ENCODE measurements around the gene FANK1.
"Not testable (repeated sequence)": the region's sequence is repeated elsewhere in the genome, so short reads cannot be mapped to it uniquely, and the experiment has no call there.

FANK1 gene

GRCh38 chr10:126016882-126017281 lies 120.5 kb downstream of the FANK1 start:
- in situ Hi-C loops (cut with HindIII; ENCODE audit: low sequenced_read_pairs) = no loop called here

- in situ Hi-C loops (cut with HindIII; ENCODE audit: low sequenced_read_pairs) = no loop called here
Observed at GRCh38 chr10:126017961-126018560, 121.7 kb downstream of the FANK1 start.

DNA sequence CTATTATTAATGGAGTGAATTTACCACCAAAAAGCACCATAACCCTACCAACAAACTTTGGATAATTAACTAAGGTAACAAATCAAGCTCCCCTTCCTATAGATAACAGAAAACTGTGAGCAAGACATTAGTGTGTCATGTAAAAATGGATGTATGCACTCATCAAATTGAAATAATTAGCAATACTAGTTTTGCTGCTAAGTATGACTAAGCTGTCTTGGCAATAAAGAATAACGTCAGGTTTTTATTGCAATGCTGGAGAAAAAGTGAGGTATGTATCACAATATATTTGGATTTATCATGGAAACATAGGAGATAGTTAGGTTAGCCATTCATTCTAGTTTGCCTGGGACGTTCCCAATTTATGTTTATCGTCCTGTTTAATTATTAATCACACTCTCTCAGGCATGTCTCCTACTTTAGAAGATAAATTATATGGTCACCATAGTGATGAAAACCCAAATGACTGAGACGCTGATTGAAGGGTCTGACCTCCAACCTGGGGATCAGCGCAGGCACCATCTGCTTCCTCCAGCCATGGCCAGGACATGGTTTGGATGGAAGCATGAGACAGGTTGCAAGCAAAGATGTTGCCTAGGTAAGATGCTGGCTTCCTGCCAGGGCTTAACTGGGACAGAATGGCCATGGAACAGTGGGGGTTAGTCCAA lies 125.6 kb downstream of the FANK1 start:
- in situ Hi-C loops (cut with HindIII; ENCODE audit: low sequenced_read_pairs) = no loop called here

GRCh38 chr10:126022841-126023240 lies 126.5 kb downstream of the FANK1 start:
- in situ Hi-C loops (cut with HindIII; ENCODE audit: low sequenced_read_pairs) = no loop called here

DNA sequence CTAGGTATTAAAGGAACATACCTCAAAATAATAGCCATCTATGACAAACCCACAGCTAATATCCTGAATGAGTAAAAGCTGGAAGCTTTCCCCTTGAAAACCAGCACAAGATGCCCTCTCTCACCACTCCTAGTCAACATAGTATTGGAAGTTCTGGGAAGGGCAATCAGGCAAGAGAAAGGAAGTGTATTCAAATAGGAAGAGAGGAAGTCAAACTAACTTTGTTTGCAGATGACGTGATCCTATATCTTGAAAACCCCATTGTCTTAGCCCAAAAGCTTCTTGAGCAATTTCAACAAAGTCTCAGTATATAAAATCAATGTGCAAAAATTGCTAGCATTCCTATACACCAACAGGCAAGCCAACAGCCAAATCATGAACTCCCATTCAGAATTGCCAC lies 131.3 kb downstream of the FANK1 start:
- in situ Hi-C loops (cut with HindIII; ENCODE audit: low sequenced_read_pairs) = no loop called here

DNA sequence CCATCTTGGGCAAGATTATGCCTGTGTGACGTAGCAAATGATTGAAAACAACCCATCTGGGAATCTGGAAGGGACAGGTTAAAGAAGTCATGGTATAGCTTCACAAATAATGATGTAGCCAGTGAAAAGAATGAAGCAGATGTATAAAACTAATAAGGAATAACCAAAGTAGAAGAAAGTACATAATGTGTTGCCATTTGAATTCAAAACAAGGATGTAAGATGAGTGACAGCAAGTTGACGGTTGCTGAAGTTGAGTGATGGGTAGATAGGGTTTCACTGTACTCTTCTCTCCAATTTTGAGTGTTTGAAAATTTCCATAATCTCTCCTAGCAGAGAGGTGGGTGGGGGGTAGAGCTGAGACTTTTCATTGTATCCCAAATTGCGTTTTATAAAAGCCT lies 133.6 kb downstream of the FANK1 start:
- in situ Hi-C loops (cut with HindIII; ENCODE audit: low sequenced_read_pairs) = no loop called here

GRCh38 chr10:126034586-126034985 lies 138.2 kb downstream of the FANK1 start:
- in situ Hi-C loops (cut with HindIII; ENCODE audit: low sequenced_read_pairs) = no loop called here

DNA sequence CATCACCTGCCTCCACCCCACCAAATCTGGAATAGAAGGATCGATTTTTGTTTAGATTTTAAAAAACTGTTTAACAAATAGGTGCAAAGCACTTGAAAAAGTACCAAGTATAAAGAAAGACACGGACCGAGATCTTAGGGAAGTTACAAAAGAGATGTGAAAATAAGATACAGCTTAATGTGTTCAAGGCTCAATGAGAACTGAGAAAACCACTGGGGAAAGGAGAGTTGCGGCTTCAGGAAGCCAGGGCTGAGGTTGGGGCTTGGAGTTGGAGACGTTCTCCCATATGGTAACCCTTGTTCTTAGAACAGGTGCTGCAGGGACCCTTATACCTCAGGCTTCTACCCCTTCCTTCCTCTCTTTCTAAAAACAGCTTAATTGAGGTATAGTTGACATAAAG lies 140.2 kb downstream of the FANK1 start:
- in situ Hi-C loops (cut with HindIII; ENCODE audit: low sequenced_read_pairs) = no loop called here

GRCh38 chr10:126037946-126038345 lies 141.6 kb downstream of the FANK1 start:
- in situ Hi-C loops (cut with HindIII; ENCODE audit: low sequenced_read_pairs) = no loop called here

GRCh38 chr10:126041117-126041516 lies 144.8 kb downstream of the FANK1 start:
- in situ Hi-C loops (cut with HindIII; ENCODE audit: low sequenced_read_pairs) = no loop called here

DNA sequence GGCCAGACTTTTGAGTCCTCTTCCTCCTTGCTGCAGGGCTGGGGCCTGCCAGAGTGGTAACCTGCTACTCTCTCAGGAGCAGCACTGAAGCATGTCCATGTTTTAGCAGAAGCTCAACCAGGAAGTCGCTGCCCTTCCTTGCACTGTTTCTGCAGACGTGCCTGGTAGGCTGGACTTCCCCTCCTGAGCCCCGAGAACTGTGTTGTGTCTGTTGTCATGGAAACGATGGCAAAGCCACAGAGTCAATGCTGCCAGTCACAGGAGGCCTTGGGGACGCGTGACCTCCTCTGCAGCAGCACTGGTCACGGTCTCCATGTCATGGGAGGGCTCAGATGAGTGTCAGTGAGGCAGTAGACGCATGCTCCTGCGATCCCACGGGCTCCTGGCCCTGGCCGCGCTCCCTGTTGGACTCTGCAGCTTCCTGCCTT lies 145.5 kb downstream of the FANK1 start:
- in situ Hi-C loops (cut with HindIII; ENCODE audit: low sequenced_read_pairs) = no loop called here

GRCh38 chr10:126042354-126042753 lies 146.0 kb downstream of the FANK1 start:
- in situ Hi-C loops (cut with HindIII; ENCODE audit: low sequenced_read_pairs) = no loop called here

DNA sequence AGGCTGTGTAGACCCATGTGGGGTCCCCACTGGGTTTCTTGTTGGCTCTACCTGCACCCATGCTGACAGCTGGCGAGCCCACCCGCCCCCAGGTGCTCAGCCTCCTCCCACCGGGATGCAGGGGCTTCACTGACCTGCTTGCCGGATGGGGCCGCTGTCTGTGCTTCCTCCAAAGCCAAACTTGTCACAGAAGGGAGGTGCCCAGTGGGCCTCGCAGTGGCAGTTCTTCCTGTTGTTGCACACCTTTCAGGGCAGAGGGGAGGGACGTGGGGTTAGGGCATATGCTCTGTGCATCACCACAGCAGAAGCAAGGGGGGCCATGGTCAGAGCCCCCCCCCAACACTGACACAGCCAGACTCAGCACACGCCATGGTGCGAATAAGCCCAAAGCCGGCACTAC lies 146.5 kb downstream of the FANK1 start:
- in situ Hi-C loops (cut with HindIII; ENCODE audit: low sequenced_read_pairs) = no loop called here

DNA sequence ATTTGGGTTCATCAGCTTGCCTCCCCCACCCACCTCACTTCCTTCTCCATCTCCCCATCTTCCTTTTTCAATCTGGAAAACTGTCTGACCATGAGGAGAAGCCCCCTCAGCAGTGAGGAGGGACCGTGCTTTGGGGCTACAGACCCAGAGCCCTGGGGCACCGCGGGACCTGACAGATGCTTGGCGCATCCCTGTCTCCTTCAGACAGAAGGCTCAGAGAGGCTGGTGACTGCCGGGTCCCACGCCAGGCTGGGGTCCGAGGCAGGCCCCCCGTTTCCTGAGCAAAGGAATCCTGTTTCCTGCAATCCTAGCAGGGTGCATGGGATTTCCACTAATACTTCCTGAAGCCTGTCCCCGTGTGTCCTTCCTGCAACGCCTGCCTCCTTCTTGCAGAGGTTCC lies 147.0 kb downstream of the FANK1 start:
- in situ Hi-C loops (cut with HindIII; ENCODE audit: low sequenced_read_pairs) = no loop called here

DNA sequence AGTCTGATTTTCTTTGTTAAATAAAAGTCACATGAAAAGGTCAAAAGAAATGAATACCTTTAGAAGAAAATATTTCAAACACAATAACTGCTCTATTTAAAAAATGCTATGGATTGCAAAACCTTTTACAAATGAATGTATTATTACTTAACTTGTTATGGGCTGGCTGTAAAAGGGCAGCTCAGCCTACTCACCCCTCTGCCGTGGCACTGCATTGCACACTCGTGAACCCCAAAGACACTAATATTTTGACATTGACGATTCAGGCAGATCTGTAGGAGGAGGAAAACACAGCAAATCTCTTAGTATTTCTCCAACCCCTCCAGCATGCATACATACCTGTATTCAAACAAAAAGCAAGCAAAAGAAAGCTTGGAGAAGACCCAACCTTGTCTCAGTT lies 149.5 kb downstream of the FANK1 start:
- in situ Hi-C loops (cut with HindIII; ENCODE audit: low sequenced_read_pairs) = no loop called here

GRCh38 chr10:126046831-126047230 lies 150.5 kb downstream of the FANK1 start:
- in situ Hi-C loops (cut with HindIII; ENCODE audit: low sequenced_read_pairs) = no loop called here

GRCh38 chr10:126047749-126048148 lies 151.4 kb downstream of the FANK1 start:
- in situ Hi-C loops (cut with HindIII; ENCODE audit: low sequenced_read_pairs) = not testable (repeated sequence)

DNA sequence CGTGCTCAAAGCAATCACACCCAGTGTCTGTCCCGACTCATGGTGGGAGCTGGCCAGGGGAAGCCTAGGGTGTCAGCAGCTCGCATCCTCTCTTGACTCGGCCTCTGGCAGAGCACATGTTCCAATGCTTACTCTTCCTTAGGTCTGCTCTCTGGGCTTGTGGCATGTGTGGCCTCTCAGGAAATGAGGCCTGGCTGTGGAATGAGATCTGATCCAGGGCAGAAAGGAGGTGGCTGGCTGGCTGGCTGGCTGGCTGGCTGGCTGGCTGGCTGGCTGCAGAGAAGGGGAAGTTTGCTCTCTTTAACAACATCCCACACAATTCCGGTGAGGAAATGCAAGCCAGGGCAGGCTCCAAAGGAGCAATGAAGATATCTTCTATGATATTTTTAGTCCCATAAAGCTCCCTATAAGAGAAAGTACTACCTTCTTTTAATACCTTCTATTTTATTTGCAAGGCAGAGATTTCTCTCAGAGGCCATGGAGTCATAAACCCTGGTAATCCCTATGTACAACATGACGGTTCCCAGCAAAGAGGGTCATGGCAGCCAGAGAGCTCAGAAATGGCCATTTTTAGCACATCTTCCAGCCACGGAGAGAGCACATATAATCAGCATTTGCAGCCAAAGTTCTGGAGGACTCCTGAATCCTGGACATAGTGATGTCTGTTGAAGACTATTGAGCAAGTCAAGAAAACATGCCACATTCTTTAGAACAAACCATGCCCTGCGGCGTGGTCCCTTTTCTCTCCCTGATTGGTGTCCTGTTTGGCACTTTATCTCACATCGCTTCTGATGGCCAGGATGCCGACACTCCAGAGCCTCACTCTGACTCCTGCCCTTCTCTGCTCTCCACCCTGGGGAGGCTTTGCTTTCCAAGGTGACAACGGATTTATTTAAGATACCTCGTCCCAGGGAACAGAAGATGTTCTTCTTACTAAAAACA lies 153.7 kb downstream of the FANK1 start:
- in situ Hi-C loops (cut with HindIII; ENCODE audit: low sequenced_read_pairs) = no loop called here

- in situ Hi-C loops (cut with HindIII; ENCODE audit: low sequenced_read_pairs) = no loop called here
Observed at GRCh38 chr10:126052171-126052570, 155.8 kb downstream of the FANK1 start.

DNA sequence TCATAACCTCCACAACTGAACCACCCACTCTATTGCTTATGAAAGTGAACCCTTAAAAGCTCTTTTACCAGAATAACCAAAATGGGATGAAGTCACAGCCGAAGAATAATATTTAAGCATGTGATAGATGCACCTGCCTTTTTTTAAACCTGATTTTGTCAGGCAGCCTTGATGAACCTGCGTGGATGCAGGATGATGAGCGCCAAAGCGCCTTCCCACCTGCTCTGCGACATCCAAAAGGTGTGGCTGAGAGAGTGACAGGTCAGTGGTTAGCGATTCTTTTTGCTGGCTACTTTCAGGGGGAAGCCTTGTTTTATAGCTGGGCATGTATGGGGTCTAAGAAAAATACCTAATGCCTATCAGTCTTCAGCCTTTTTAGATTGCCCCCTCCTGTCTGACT lies 157.8 kb downstream of the FANK1 start:
- in situ Hi-C loops (cut with HindIII; ENCODE audit: low sequenced_read_pairs) = no loop called here

DNA sequence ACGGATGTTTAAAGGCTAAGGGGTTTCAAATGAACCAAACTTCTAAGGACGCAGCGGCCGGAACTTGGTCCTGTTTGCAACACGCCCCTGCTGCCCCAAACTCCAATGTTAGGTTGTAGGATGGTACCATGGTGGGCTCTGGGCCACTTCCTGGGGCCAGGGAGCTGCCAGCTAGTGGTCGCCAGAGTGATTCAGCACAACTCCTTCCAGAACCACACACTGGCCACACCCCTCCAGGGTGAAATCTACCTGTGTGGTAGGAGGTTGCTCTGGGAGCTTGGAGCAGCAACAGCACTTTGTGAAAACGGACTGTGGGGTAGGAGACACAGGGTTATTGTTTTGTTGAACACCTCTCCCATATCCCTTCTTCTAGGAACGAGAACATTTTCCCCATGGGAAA lies 161.1 kb downstream of the FANK1 start:
- in situ Hi-C loops (cut with HindIII; ENCODE audit: low sequenced_read_pairs) = no loop called here

DNA sequence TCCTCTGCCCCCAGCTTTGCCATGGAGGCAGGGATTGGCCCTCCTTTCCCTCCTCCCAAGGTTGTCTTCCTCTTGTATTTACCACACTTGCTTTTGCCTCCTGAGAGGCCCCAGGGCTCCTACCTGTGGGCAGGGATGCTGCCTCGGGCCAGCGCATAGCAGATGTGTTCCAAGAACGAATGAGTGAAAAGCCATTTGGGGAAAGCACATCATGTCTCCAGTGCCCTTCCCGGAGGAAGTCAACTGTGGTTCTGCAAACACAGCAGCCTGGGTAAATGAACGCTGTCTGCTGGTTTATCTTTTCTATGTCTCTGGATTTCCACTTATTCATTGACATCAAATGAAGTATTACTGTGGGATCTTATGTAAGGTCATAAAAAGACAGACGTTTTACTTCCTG lies 161.7 kb downstream of the FANK1 start:
- in situ Hi-C loops (cut with HindIII; ENCODE audit: low sequenced_read_pairs) = no loop called here

Measured in DLD1 (cell line).